Activated CD8-positive, alpha-beta T cell treated with anti-CD3 and anti-CD28 coated beads, Interleukin-2, amount 10 ng/mL, durations not matched to agents 7 days and 5 days (primary cell): ENCODE data around the gene TMTC4. TPM values are rescaled to one million over a fixed set of nuclear protein-coding genes. Genes with fewer than 3 reads are reported as not detected.

Experiments used
- ATAC-seq: fragments of 150-1000 bp; cut with Tn5 transposase; one replicate; pipeline ENCODE4 v1.10.0; 2021; ENCODE audit warnings: moderate library complexity
- CTCF ChIA-PET: fragments of 350-600 bp; sonication (Branson Sonifier 250); formaldehyde crosslinking; loops from one replicate; lab custom pipeline; 2021; ENCODE audit warnings: antibody characterized with exemption; lab: Charles Lee
- POLR2A ChIA-PET: fragments of 350-600 bp; sonication (Branson Sonifier 250); formaldehyde crosslinking; loops from one replicate; lab custom pipeline; 2021; ENCODE audit warnings: antibody characterized with exemption; lab: Charles Lee
- DNase-seq: peaks from one replicate; pipeline ENCODE4 v3.0.0-alpha.2; 2020
- H3K27ac Mint-ChIP-seq: one replicate; pipeline ENCODE4 v1.8.0; 2021; ENCODE audit warnings: mild to moderate bottlenecking, mixed read lengths
- H3K27me3 Mint-ChIP-seq: one replicate; pipeline ENCODE4 v1.8.0; 2021; ENCODE audit warnings: low read depth, mixed read lengths
- H3K36me3 Mint-ChIP-seq: one replicate; pipeline ENCODE4 v1.8.0; 2021; ENCODE audit warnings: low read depth, mixed read lengths
- H3K4me1 Mint-ChIP-seq: one replicate; pipeline ENCODE4 v1.8.0; 2021; ENCODE audit warnings: low read depth, mixed read lengths
- H3K4me3 Mint-ChIP-seq: one replicate; pipeline ENCODE4 v1.8.0; 2021; ENCODE audit warnings: mild to moderate bottlenecking, mixed read lengths
- H3K9me3 Mint-ChIP-seq: one replicate; pipeline ENCODE4 v1.8.0; 2022; ENCODE audit warnings: mixed read lengths; ENCODE audit not compliant: insufficient read depth
- total RNA-seq, 2 experiments: library from RNA; stranded (reverse); gene quantifications; one replicate each; pipeline ENCODE4 v1.2.3, GENCODE V29; 2021

The TMTC4 gene
- total RNA-seq, 2 experiments from 2014 or later: 26.8 to 27.5 TPM

- no peaks in the 10 kb centered on the region for H3K9me3 Mint-ChIP-seq
- CTCF ChIA-PET: no interaction called here
- ATAC-seq (no peak), DNase-seq (no peak)
- peaks cover 34% of the 10 kb centered on the region for H3K36me3 Mint-ChIP-seq
- no peaks in the 10 kb centered on the region for H3K4me1 Mint-ChIP-seq
- H3K27me3 Mint-ChIP-seq: no peaks in the 10 kb centered on the region
- POLR2A ChIA-PET: interaction anchor here (0.7 kb wide), 1 partner anchor 31 kb away, joined by 3 read pairs; no protein-coding TSS in a partner anchor
- H3K27ac Mint-ChIP-seq: no peak overlapping the region
- no peak overlapping the region for H3K4me3 Mint-ChIP-seq
Observed at GRCh38 chr13:100646030-100646673, 28.4 kb downstream of the TMTC4 start.

DNA sequence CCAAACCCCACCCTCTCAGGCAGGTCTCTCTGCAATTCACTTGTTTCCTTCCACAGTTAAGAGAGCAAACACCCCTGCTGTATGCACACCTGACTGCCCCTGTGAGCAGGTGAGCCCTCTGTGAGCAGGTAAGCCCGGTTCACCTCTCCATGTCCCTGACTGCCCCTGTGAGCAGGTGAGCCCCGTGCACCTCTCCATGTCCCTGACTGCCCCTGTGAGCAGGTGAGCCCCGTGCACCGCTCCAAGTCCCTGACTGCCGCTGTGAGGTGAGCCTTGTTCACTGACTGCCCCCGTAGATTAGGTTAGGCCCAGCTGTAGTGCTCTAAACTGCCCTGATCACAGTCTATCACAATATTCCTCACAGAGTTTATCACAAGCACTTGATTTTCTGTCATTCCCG is 29.2 kb downstream of the TMTC4 start:
- Mint-ChIP-seq H3K36me3 (peaks cover 36% of the 10 kb centered on the region), H3K9me3 (no peaks in the 10 kb centered on the region), H3K4me3 (no peak overlapping the region), H3K27me3 (no peaks in the 10 kb centered on the region), H3K4me1 (no peaks in the 10 kb centered on the region), H3K27ac (no peak overlapping the region)
- no peak for ATAC-seq
- ChIA-PET CTCF (interaction anchor here (1.4 kb wide), 1 partner anchor 72 kb away, joined by 3 read pairs; no protein-coding TSS in a partner anchor), POLR2A (interaction anchor here (0.7 kb wide), 1 partner anchor 30 kb away, joined by 3 read pairs; no protein-coding TSS in a partner anchor)
- no peak for DNase-seq

DNA sequence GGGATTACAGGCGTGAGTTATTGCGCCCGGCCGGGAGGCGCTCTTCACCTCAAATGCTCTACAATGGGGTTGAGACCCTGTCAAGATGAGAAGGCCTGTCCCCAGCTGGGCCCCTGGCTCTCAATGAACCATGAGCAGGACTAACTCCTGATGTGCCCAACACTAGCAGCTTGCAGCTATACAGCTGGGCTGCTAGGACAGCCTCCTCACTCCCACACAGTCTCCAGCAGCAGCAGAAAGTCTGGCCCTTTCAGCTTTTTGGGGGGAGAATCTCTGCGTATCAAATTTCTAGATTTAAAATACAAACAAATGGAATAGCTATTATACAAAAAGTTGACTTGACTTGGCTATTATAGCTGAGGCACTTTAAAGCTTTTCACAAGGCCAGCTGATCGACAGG is 30.2 kb downstream of the TMTC4 start:
- no peaks in the 10 kb centered on the region for H3K27me3 Mint-ChIP-seq
- H3K36me3 Mint-ChIP-seq: peaks cover 35% of the 10 kb centered on the region
- no peak overlapping the region for H3K27ac Mint-ChIP-seq
- no peaks in the 10 kb centered on the region for H3K4me1 Mint-ChIP-seq
- ATAC-seq (no peak), DNase-seq (no peak)
- no peak overlapping the region for H3K4me3 Mint-ChIP-seq
- CTCF ChIA-PET: interaction anchor here (1.0 to 1.4 kb wide), 2 partner anchors 14 to 71 kb away, joined by 3 read pairs; no protein-coding TSS in a partner anchor
- H3K9me3 Mint-ChIP-seq: no peaks in the 10 kb centered on the region
- POLR2A ChIA-PET: interaction anchor here (0.8 kb wide), 1 partner anchor 30 kb away, joined by 3 read pairs; the partner anchor contains the start of gene TMTC4

GRCh38 chr13:100637796-100638195 is 36.8 kb downstream of the TMTC4 start:
- CTCF ChIA-PET: interaction anchor here (1.5 kb wide), 1 partner anchor 10 kb away, joined by 4 read pairs; no protein-coding TSS in a partner anchor

GRCh38 chr13:100637380-100637779 is 37.2 kb downstream of the TMTC4 start:
- no peak for DNase-seq
- H3K36me3 Mint-ChIP-seq: peaks cover 50% of the 10 kb centered on the region
- no peak overlapping the region for H3K27ac Mint-ChIP-seq
- no peaks in the 10 kb centered on the region for H3K4me1 Mint-ChIP-seq
- no peak for ATAC-seq
- H3K27me3 Mint-ChIP-seq: no peaks in the 10 kb centered on the region
- CTCF ChIA-PET: interaction anchor here (1.5 kb wide), 1 partner anchor 10 kb away, joined by 4 read pairs; no protein-coding TSS in a partner anchor
- no peaks in the 10 kb centered on the region for H3K9me3 Mint-ChIP-seq
- POLR2A ChIA-PET: no interaction called here
- no peak overlapping the region for H3K4me3 Mint-ChIP-seq

More at GRCh38 chr13:100637796-100638195, 36.8 kb downstream of the TMTC4 start:
- H3K9me3 Mint-ChIP-seq: no peaks in the 10 kb centered on the region
- no peaks in the 10 kb centered on the region for H3K4me1 Mint-ChIP-seq
- ATAC-seq (no peak), DNase-seq (no peak)
- POLR2A ChIA-PET: no interaction called here
- H3K27me3 Mint-ChIP-seq: no peaks in the 10 kb centered on the region
- no peak overlapping the region for H3K27ac Mint-ChIP-seq
- H3K4me3 Mint-ChIP-seq: no peak overlapping the region
- H3K36me3 Mint-ChIP-seq: peaks cover 50% of the 10 kb centered on the region

DNA sequence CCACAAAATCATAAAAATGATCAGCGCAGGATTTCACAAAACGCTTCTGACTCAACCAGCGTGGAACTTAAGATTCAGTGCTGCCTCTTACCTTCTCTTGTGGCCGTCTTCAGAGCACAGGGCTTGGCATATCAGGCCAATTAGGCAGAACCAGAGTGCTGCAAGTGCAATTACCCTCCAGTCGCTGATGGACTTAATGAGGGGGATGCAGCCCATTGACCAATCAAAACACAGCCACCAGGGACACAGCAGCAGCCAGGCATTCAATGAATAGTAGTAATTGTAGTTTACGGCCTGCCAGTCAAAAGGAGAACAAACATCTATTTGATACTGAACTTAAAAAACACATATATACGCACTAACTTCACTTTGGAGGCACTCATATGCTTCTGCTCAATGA is 38.2 kb downstream of the TMTC4 start:
- ChIA-PET CTCF (no interaction called here), POLR2A (no interaction called here)
- ATAC-seq (no peak), DNase-seq (no peak)
- H3K4me3 Mint-ChIP-seq: no peak overlapping the region
- H3K27me3 Mint-ChIP-seq: no peaks in the 10 kb centered on the region
- no peak overlapping the region for H3K27ac Mint-ChIP-seq
- no peaks in the 10 kb centered on the region for H3K9me3 Mint-ChIP-seq
- H3K4me1 Mint-ChIP-seq: no peaks in the 10 kb centered on the region
- peaks cover 50% of the 10 kb centered on the region for H3K36me3 Mint-ChIP-seq

GRCh38 chr13:100636004-100636403 is 38.6 kb downstream of the TMTC4 start:
- ChIA-PET POLR2A (no interaction called here), CTCF (no interaction called here)
- Mint-ChIP-seq H3K27me3 (no peaks in the 10 kb centered on the region), H3K36me3 (peaks cover 48% of the 10 kb centered on the region), H3K4me1 (no peaks in the 10 kb centered on the region), H3K4me3 (no peak overlapping the region), H3K27ac (no peak overlapping the region), H3K9me3 (no peaks in the 10 kb centered on the region)
- ATAC-seq (no peak), DNase-seq (no peak)

GRCh38 chr13:100634696-100635095 is 39.9 kb downstream of the TMTC4 start:
- Mint-ChIP-seq H3K27ac (no peak overlapping the region), H3K27me3 (no peaks in the 10 kb centered on the region), H3K4me3 (no peak overlapping the region), H3K9me3 (no peaks in the 10 kb centered on the region), H3K36me3 (peaks cover 52% of the 10 kb centered on the region), H3K4me1 (peaks cover 5% of the 10 kb centered on the region)
- no peak for DNase-seq
- ATAC-seq: no peak
- POLR2A ChIA-PET: no interaction called here
- CTCF ChIA-PET: no interaction called here

DNA sequence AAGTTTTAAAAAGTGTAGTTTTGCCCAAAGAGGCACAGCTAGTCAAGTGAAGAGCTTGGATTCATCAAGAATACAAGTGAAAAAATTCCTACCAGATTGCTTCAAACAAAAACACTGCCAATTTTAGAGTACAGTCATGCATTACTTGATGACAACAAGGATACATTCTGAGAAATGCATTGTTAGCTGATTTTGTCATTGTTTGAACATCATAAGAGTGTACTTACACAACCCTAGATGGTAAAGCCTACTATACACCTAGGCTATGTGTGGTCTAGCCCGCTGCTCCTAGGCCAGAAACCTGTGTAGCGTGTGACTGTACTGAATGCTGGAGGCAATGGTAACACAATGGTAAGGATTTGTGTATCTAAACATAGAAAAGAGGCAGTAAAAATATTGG is 41.1 kb downstream of the TMTC4 start:
- H3K4me1 Mint-ChIP-seq: peaks cover 7% of the 10 kb centered on the region
- peaks cover 58% of the 10 kb centered on the region for H3K36me3 Mint-ChIP-seq
- no peak overlapping the region for H3K4me3 Mint-ChIP-seq
- H3K27ac Mint-ChIP-seq: no peak overlapping the region
- no peak for ATAC-seq
- no peak for DNase-seq
- no peaks in the 10 kb centered on the region for H3K9me3 Mint-ChIP-seq
- H3K27me3 Mint-ChIP-seq: no peaks in the 10 kb centered on the region
- POLR2A ChIA-PET: no interaction called here
- CTCF ChIA-PET: no interaction called here

GRCh38 chr13:100630555-100630954 is 44.0 kb downstream of the TMTC4 start:
- H3K36me3 Mint-ChIP-seq: peaks cover 73% of the 10 kb centered on the region
- H3K4me1 Mint-ChIP-seq: peaks cover 7% of the 10 kb centered on the region
- H3K9me3 Mint-ChIP-seq: no peaks in the 10 kb centered on the region
- H3K27ac Mint-ChIP-seq: no peak overlapping the region
- ATAC-seq: no peak
- POLR2A ChIA-PET: no interaction called here
- CTCF ChIA-PET: interaction anchor here (0.9 to 1.0 kb wide), 3 partner anchors 10 to 57 kb away, joined by 3 read pairs; no protein-coding TSS in a partner anchor
- DNase-seq: no peak
- no peak overlapping the region for H3K4me3 Mint-ChIP-seq
- H3K27me3 Mint-ChIP-seq: no peaks in the 10 kb centered on the region

- no peak for ATAC-seq
- no peaks in the 10 kb centered on the region for H3K9me3 Mint-ChIP-seq
- H3K27me3 Mint-ChIP-seq: no peaks in the 10 kb centered on the region
- H3K4me1 Mint-ChIP-seq: peaks cover 7% of the 10 kb centered on the region
- ChIA-PET CTCF (no interaction called here), POLR2A (no interaction called here)
- DNase-seq: no peak
- no peak overlapping the region for H3K27ac Mint-ChIP-seq
- H3K36me3 Mint-ChIP-seq: peaks cover 79% of the 10 kb centered on the region
- H3K4me3 Mint-ChIP-seq: no peak overlapping the region
Observed at GRCh38 chr13:100627120-100627519, 47.5 kb downstream of the TMTC4 start.

- Mint-ChIP-seq H3K9me3 (peaks cover 5% of the 10 kb centered on the region), H3K4me3 (no peak overlapping the region), H3K27me3 (no peaks in the 10 kb centered on the region), H3K36me3 (peaks cover 82% of the 10 kb centered on the region), H3K4me1 (peaks cover 9% of the 10 kb centered on the region), H3K27ac (no peak overlapping the region)
- DNase-seq (no peak), ATAC-seq (no peak)
- CTCF ChIA-PET: interaction anchor here (0.9 to 1.2 kb wide), 2 partner anchors 13 to 20 kb away, joined by 3 read pairs; no protein-coding TSS in a partner anchor
- POLR2A ChIA-PET: no interaction called here
Observed at GRCh38 chr13:100625447-100625846, 49.1 kb downstream of the TMTC4 start.
